ENCODE results near the gene CA10.

DNA sequence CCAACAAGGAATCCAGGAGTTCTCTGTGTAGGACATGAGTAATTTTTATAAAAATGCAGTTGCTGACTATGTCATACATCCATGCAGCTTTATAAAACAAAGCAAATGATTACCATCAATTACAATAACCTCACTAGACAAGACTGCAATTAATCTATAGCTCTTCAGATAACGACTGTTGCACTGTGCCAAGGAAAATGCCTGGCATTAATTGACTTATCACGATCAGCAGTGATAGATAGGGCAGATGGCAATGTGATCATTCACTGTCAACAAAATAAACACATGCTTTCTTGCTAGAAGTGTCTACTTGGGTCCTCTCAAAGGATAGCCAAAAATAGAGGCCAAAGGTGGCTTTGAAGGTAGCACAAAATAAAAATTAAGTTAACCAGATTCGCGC, 415.0 kb downstream of the CA10 start:
- TF ChIP-seq CTCF (IDR thresholded peaks at IDR 0.05) (no peak), EP300 (IDR thresholded peaks at IDR 0.05) (no peak), POLR2A (IDR thresholded peaks at IDR 0.05) (no peak), POLR2AphosphoS5 (IDR thresholded peaks at IDR 0.05) (no peak)

Data from gastroesophageal sphincter (tissue), 3 donors.